ENCODE results near the gene GPD1. TPM values are rescaled to one million over a fixed set of nuclear protein-coding genes. Genes with fewer than 3 reads are reported as not detected.
A peak's percentile ranks its signal among the peaks of the same experiment; 100 is the strongest.

Gene GPD1
- total RNA-seq, 1 donor from 2014 or later, result 9.0 TPM

GRCh38 chr12:50101663-50102062 lies 2.1 kb upstream of the GPD1 start:
- TF ChIP-seq CTCF (IDR thresholded peaks at IDR 0.05; ENCODE audit: borderline replicate concordance), result peak; percentile 48
- H3K4me3 ChIP-seq, result no peak overlapping the region
- no peak for DNase-seq
- no peaks in the 10 kb centered on the region for H3K9me3 ChIP-seq (replicated peaks)
- H3K27ac ChIP-seq (replicated peaks), result peak overlapping the region; percentile 27
- peaks cover 42% of the 10 kb centered on the region for H3K36me3 ChIP-seq
- H3K27me3 ChIP-seq (ENCODE audit: low read depth), result no peaks in the 10 kb centered on the region
- H3K4me1 ChIP-seq, result peaks cover 42% of the 10 kb centered on the region
- intact Hi-C loops (cut with micrococcal nuclease), result no loop called here

GRCh38 chr12:50102131-50102531 lies 1.7 kb upstream of the GPD1 start:
- H3K4me1 ChIP-seq, result peaks cover 42% of the 10 kb centered on the region
- H3K27me3 ChIP-seq (ENCODE audit: low read depth), result no peaks in the 10 kb centered on the region
- no peaks in the 10 kb centered on the region for H3K9me3 ChIP-seq (replicated peaks)
- no peak overlapping the region for H3K4me3 ChIP-seq
- peaks cover 37% of the 10 kb centered on the region for H3K36me3 ChIP-seq
- H3K27ac ChIP-seq (replicated peaks), result peak overlapping the region; percentile 66
- intact Hi-C loops (cut with micrococcal nuclease), result no loop called here
- no peak for TF ChIP-seq CTCF (IDR thresholded peaks at IDR 0.05; ENCODE audit: borderline replicate concordance)
- no peak for DNase-seq

- no peaks in the 10 kb centered on the region for H3K9me3 ChIP-seq (replicated peaks)
- H3K27me3 ChIP-seq (ENCODE audit: low read depth), result no peaks in the 10 kb centered on the region
- intact Hi-C loops (cut with micrococcal nuclease), result no loop called here
- H3K27ac ChIP-seq (replicated peaks), result peak overlapping the region; percentile 66
- no peak for TF ChIP-seq CTCF (IDR thresholded peaks at IDR 0.05; ENCODE audit: borderline replicate concordance)
- H3K36me3 ChIP-seq, result peaks cover 31% of the 10 kb centered on the region
- no peak overlapping the region for H3K4me3 ChIP-seq
- H3K4me1 ChIP-seq, result peaks cover 42% of the 10 kb centered on the region
- DNase-seq, result no peak
Observed at GRCh38 chr12:50102646-50103309, 1.0 kb upstream of the GPD1 start.

- intact Hi-C loops (cut with micrococcal nuclease), result no loop called here
- no peak for TF ChIP-seq CTCF (IDR thresholded peaks at IDR 0.05; ENCODE audit: borderline replicate concordance)
- peak overlapping the region; percentile 59 for H3K4me3 ChIP-seq
- peaks cover 25% of the 10 kb centered on the region for H3K36me3 ChIP-seq
- H3K4me1 ChIP-seq, result peaks cover 42% of the 10 kb centered on the region
- H3K9me3 ChIP-seq (replicated peaks), result no peaks in the 10 kb centered on the region
- H3K27me3 ChIP-seq (ENCODE audit: low read depth), result no peaks in the 10 kb centered on the region
- peak overlapping the region; percentile 66 for H3K27ac ChIP-seq (replicated peaks)
- no peak for DNase-seq
Observed at GRCh38 chr12:50103351-50103750, 457 bp upstream of the GPD1 start.

GRCh38 chr12:50104417-50105366 lies 884 bp downstream of the GPD1 start:
- no peaks in the 10 kb centered on the region for H3K9me3 ChIP-seq (replicated peaks)
- no peak for DNase-seq
- TF ChIP-seq CTCF (IDR thresholded peaks at IDR 0.05; ENCODE audit: borderline replicate concordance), result no peak
- H3K36me3 ChIP-seq, result peaks cover 12% of the 10 kb centered on the region
- H3K27ac ChIP-seq (replicated peaks), result peak overlapping the region; percentile 66
- no peaks in the 10 kb centered on the region for H3K27me3 ChIP-seq (ENCODE audit: low read depth)
- H3K4me1 ChIP-seq, result peaks cover 51% of the 10 kb centered on the region
- peak overlapping the region; percentile 59 for H3K4me3 ChIP-seq
- intact Hi-C loops (cut with micrococcal nuclease), result no loop called here
